Stimulated activated CD4-positive, alpha-beta T cell treated with anti-CD3 and anti-CD28 coated beads, Interleukin-4, amount 100 ng/mL, for 4 hours (primary cell): ENCODE measurements around the gene BEST1.

Experiments
- DNase-seq, 2 experiments: peaks; one replicate each; pipeline ENCODE4 v3.0.0-alpha.2; 2020

The BEST1 gene

DNA sequence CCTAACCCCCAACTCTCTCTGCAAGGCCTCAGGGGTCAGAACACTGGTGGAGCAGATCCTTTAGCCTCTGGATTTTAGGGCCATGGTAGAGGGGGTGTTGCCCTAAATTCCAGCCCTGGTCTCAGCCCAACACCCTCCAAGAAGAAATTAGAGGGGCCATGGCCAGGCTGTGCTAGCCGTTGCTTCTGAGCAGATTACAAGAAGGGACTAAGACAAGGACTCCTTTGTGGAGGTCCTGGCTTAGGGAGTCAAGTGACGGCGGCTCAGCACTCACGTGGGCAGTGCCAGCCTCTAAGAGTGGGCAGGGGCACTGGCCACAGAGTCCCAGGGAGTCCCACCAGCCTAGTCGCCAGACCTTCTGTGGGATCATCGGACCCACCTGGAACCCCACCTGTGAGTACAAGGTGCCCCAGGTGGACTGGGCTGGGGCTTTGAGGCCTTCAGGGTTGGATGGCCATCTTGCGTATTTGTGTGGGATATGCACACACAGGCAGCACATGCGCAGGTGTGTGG, at the start of gene BEST1:
BEST1 (plus strand) TSS at position 317 of the 513 bp plus-strand sequence. CDS start 1,456 bp downstream, outside the sequence.
- DNase-seq = no peak

DNA sequence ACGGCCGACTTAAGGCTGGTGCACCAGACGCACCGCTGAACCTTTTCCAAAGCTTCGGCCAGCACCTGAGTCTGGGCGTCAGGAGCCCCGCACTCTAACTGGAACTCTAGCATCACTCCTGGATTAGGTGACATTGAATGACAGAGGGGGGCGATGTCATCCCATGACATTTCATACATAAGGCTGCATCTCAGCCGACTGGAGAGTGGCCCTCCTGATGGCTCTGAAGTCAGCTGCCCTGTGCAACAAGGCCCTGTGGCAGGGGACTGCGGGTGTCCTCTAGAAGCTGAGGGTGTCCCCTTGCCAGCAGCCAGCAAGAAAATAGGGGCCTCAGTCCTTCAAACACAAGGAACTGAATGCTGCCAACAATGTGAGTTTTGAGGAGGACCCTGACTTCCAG, 48.8 kb upstream of the BEST1 start:
- no peak for DNase-seq

DNA sequence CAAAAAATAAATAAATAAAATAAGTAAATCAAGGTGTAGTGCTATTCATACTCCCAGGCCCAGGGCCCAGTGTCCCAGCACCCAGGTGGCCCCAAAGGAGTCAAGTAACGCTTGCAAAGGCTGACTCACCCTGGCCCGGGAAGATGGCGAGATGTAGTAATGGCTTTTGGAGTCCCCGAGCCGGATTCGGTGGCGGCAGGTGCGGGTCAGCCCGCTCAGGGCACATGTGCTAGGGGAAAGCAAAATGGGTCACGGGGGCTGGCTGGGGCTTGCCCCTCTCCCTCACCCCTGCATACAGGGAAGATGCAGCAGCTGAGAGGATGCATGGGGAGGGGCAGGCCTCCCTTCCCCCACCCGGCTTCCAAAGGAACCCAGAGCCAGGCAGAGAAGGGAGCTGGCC, 47.8 kb upstream of the BEST1 start:
- DNase-seq = no peak

DNA sequence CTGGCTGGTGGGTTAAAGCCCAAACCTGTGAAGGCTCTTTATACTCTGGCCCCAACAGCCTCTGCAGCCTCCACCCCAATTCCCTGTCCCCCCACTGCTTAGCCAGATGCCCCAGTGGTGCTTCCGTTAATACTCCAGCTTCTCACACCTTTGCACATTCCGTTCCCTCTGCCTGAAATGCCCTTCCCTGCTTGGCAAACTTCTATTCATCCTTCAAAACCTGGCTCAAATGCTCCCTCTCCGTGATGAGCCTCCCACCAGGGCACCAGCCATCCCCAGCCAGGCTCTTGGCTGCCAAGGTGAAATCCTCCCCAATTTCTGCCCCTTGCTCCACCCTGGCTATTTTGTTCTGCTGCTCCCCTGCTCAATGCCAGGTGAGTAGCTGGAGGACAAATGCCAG, 46.3 kb upstream of the BEST1 start:
- no peak for DNase-seq

DNA sequence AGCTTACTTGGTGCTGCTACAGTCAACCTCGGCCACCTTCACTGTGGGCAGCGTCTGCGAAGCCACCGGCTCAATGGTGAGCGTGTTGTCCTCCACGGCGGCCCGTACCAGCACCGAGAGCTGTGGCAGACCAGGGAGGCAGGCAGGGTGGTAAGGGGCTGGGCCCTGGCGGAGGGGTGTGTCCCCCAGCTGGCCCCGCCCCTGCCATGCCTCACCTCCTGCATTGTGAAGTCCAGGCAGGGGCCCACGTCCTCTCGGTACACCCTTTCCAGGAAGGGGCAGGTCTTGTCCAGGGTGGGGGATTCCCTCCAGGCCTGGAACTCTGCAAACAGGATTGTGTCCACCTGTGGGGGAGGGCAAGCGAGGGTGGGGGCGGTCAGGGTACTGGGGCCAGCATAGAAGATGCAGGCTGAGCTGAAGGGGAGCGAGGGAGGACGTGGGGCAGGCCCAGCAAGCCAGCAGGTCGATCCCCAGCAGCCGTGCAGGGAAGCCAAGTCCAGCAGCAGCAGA, 45.6 kb upstream of the BEST1 start:
- DNase-seq = no peak

DNA sequence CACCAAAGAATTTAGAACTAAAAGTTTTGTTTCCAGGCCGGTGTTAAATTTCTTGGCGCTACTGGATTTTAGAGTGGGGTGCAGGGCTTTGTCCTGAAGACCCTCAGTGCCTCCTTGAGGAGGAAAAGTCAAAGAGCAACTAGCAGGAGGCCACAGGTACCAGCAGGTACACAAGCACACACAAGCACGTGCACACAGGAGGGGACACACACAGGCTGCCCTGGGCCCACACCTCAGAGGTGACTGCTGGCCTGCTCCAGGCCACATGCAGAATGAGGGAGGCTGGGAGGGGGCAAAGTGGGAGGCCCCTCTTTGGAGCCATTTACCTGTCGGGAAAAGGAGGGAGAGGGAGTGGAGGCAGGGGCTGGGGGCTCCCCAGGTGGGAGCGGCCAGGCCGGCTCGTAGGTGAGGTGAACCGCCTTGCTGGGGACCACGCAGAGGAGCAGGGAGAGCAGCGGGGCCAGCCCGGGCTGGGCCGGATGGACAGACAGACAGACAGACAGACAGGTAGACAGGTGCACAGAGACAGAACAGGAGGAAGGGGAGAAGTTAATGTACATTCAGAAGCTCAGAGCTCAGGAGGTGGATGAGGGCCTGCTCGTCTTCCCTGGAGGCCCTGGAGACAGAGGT, 45.0 kb upstream of the BEST1 start:
- no peak for DNase-seq

DNA sequence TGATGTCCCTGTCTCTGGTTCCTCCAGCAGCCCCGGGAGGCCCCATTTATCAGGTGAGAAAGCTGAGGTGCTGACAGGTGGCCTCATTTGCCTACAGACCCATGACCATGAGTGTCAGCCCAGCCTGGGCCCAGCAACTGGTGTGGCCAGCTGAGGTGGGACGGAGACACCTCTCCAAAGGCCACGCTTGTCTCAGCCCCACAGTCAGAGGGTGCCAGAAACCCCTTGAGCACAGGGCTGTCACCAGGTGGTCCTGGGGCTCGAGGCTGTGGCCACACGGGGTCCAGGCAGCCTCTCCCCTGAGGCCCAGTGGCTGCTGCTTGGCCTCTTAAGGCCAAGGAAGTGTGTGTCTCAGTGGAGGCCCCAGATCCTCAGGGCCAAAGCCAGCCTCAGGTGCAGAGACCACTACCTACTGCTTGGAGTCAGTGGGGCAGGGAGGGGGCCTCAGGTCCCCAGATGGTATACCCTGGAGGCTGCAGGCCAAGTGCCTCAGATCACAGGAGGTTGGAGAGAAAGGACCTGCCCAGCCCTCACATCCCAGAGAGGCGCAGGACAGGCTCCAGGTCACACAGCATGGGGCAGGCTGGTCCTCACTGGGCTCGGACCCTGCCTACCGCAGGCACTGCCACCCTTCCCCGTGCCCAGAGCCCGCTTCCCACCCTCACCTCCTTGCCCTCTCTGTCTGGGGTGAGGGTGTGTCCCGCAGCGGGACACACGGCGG, 44.2 kb upstream of the BEST1 start:
- no peak for DNase-seq

DNA sequence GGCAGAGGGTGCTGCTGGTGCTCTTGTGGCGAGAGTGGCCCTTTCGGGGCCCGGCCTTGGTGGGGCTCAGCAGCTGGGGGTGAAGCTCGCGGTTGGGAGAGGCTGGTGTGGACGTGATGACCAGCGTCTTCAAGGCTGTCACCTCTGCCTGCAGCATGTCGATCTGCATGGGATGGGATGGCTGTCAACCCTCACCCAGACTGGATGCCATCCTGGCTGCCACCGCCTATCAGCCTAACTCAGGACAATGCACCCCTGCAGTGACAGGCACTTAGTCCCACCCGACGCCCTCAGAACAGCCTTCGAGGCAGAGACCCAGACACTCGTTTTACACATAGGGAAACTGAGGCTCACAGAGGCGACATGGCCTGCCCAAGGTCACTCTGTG, 43.6 kb upstream of the BEST1 start:
- no peak for DNase-seq

DNA sequence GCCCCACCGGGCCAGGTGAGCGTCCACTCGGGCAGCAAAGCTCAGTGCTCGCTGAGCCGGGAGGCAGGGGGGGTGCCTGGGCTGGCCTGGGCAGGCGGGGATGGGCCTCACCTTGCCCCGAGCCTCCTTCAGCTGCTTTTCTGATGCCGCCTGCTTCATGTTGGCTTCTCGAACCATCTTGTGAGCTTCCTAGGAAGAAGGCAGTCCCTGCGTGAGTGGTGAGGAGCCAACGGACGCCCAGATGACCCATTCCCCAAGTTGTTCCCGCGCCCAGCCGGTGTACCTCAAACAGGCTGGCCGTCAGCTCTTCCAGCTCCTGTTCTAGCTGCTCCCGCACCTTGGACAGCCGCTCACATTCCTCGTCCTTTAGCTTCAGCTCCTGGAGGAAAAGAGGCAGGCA, 42.9 kb upstream of the BEST1 start:
- DNase-seq = no peak

DNA sequence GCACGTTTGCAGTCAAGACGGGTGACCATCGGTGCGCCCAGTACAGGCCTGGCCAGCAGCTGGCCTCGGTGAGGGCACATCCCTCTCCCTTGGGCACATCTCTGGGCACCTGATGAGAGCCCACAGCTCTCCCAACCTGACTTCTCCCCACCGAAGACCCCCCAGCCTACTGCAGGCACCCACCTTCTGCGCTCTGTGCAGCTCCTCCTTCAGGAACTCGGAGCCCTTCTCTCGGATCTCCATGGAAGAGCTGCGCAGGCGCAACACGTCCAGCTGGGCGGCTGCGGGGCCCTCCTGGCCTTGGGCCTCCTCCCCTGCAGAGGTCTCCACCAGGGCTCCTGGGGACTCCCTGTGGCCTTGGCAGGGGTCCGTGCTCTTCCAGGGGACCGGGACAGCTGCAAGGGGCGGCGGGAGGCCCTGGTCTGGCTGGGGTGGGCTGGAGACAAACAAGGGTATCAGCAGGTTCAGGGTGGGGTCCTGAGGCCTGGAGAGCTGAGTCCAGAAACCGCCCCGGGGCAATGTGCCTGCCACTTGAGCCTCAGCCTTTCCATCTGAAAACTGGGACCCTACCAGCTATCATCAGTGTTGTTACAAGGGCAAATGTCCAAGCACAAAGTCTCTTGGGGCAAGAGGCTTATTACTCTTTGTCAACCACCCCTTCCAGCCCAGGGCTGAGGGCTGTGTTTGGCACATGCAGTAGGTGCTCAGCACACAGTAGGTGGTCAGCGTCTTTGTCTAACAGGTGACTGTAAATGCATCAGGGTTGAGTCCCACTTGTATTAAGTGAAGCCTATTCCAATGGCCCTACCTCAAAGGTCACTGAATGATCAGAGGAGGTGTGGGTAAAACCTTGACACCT, 42.1 kb upstream of the BEST1 start:
- no peak for DNase-seq

DNA sequence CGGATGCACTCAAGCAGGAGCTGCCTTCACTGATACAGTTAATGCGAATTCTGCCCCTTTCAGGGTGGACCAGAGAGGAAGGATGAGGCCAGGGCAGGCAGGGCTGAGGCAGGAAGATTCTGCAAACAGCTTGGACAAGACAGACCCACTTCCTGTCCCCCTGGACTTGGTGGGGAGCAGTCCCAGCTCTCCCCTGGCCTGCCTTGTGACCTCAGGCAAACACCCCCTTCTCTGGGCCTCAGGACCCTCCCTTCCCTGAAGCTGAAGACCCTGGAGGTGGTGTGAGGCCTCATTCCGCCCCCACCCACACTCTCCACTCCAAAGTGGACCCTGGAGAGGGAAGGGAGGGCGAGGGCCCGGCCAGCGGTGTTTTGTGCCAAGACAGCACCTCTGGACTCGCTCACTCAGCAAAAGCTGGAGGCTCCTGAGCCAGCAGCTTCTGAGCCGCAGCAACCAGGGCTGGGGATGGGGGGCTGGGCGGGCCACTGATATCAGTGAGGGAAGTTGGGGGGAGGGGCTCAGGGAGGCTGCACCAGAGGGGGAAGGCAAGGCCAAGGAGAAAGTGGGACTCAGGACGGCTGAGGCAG, 41.3 kb upstream of the BEST1 start:
- no peak for DNase-seq

DNA sequence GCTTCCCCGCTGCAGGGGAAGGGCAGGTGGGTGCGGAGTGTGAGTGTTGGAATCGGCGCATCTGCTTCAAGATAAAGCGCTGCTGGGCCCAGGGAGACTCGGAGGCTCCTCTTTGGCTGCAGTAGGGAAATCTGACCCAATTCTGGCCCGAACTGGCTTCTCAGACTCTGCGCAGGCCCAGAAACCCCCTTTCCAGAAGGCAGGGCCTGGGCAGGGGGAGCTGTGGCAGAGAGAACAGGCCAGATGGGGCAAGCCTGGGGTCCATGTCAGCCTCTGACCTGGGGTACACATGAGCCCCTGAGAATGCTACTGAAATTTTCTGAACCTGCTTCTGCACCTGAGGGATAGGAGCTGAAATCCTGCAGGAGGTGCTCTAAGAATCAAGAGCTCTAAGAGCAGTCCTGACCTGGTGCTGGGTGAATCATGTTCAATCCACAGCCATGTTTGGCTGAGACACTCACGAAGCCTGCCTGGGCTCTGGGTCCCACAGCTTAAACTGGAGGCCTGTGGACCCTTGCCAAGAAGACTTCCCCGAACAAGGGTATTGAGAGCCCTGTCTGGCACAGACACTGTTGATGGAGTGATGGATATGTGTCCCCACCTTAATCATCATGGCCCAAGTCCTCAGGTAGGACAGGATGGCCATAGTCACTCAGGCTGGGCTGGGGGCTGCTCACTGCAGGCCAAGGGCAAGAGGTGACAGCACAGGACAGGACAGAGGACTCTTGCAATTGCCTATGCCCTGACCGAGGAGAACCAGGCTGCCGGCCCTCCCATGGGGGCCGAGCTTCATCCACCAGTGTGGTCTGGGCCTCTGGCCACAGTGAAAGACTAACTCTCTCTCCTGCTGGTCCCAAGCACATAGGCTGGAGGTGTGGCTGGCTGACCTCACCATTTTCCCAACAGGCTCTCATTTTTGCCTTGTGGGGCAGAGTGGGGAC, 39.7 kb upstream of the BEST1 start:
- DNase-seq = no peak

DNA sequence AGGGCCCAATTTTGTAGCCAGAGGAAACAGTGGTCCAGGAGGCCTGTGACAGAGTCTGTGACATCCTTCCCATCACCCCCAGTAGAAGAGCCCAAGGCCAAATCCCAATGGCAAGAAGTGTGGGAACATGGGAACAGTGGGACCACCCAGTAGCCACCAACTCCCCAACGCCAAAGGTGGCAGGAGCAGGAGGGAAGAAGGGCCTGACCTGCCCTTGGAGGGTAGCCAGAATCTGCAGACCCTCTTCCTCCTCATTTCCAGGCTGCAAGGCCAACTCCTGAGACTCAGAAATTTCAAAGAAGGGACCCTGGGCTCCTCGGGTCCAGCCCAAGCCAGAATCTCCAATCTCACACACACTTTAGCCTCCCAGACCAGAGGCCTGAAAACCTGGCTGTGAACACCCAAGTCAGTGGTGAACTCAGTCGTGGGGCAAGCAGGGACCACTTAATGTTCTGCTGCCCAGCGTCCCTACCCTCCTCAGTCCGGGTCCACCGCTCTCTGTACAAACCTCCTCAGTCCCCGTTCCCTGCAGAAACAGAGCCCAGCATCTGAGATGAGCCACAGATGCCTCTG, 38.9 kb upstream of the BEST1 start:
- DNase-seq = no peak

DNA sequence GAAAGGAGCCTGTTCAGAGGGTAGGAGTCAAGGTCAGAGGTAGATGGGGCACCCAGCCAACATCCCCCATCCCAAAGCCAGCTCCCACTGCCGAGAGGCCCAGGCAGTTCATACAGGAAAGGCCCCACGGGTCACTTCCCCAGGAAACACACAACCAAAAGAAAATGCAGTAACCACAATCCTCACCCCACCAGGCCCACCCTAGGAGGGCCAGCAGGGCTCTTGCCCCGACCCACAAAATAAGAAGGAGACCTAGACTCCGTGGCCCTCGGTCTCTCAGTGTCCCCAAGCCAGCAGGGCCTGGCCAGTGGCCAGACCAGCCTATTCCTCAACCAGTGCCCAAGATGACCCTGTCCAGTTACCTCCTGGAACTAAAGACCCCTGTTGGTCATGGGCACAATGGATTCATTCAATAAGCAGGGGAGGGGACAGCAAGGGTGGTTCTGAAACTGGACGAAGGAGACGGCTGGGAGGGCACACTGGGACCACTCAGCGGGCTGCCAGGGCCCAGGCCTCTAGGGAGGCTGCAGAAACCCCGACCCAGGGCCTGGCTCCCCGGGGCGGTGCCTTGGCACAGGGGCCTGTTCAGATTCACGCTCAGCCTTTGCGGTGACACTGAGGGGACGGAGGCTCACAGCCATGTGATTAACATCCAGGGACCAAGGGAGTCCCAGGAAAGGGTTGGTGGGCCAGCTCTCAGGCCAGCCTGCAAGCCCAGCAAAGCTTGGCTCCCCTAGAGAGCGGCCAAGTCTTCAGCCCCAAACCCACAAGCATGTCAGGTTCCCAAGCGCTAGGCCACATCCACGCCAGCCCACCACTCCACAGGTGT, 38.2 kb upstream of the BEST1 start:
- DNase-seq = no peak

DNA sequence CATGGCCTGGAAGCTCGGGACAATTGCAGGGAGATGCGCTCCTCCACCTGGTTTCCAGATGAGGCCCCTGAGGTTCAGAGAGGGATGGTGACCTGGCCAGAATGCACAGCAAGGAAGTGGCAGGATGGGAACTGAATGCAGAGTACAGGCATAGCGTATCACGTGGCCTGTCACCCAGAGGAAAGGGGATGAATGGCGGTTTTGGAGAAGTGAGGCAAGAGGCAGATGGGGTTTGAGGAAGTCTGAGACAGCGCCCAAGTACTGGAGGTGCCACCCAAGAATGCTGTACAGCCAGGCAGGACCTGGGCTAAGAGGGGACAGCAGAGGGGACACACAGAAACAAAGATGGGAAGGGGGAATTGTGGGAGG, 37.6 kb upstream of the BEST1 start:
- DNase-seq = no peak

DNA sequence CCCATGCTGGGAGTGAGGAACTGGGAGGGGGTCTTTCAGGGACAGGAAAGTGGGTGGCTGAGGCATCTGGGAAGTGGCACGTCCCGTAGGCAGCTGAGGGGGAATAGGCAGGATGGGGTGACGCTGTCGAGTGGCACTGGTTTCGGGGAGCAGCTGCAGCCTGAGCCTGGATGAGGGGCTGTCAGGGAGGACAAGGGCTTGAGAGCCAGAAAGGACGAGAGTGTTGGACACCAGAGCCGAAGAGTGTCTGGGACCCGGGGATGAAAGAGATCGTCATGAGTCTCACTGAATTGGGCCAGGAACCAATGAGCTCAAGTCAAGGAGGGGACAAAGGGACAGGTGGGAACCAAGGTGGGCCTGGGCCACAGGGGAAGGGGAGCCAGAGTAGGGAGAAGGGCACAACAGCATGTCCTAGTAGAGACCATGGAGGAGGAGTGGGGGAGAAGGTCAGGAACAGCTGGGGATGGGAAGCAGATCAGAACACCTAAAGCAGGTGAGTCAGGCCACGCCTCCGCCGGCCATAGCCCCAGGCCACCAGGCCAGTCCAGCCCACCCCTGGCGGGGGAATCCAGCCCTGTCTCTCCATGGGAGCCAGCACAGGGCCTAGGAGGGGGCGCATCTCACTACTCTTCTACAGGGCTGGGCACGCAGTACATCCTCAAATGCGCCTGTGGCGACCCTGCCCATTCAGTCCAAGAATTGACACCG, 37.0 kb upstream of the BEST1 start:
- DNase-seq = no peak

DNA sequence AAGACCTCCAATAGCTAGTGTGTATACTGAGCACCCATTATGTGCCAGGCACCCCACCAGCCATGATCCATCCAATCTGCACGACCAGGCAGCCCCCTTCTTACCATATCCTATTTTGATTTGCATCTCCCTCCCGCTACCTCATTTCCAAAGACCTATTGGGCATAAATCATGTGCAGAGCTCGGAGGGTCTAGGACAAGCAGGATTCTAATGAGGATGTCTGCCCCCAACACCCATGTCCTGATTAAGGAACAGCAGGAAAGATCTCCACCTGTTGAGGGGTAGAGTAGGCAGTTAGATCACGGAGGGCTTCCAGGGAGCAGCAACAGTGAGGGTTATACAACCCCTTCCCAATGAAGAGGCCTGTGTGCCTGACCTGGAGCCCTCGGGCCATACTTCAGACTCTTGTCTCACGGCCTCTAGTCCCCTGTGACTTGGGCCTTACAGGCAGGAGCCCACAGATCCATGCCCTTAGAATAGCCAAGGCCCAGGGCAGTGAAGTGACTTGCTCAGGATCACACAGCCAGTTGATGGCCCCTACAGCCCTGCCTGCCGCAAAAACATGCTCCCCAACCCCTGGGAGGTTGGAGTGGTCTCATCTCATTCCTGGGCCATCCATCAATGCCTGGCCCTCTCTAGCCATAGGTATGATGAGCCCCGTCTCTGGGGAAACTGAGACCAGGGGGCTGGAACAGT, 36.3 kb upstream of the BEST1 start:
- no peak for DNase-seq

DNA sequence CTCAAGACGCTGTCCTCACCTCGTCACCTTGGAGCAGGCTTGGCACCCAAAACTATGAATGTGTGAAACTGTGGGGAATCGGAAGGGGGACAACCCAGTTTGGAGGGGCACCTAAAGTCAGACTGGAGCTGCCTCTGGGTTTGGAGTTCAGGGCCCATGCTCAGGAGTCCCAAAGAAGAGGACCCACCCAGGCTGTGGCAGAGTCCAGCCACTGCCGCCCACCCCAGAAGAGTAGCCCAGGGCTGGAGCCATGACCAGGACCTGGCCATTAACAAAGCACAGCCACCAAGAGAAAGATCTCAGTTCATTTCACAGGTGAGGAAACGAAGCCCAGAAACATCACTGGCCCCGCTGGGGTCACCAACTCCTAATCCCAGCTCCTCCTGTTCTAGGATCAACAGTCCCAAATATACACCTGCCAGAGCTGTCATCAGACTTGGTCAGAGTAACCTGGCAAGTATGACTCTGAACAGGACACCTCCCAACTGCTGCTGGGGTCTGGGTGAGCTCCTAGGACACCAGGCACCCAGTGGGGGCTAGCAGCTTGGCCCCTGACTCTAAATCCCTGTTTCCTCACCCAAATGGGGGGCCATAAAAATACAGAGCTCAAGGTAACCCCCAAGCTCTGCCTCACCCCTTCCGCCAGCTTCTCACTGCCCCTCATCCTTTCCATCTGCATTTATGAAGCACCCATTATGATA, 35.5 kb upstream of the BEST1 start:
- DNase-seq = no peak
